HL-60 (cell line): ENCODE measurements around the gene ITCH.
"Not testable (repeated sequence)": the region's sequence is repeated elsewhere in the genome, so short reads cannot be mapped to it uniquely, and the experiment has no call there.

ENCODE experiments used
- DNase-seq, 2 experiments: peaks; one replicate each; pipeline ENCODE4 v3.0.0-alpha.2; 2010 to 2020; ENCODE audit warnings: low read depth in 1 of 2, low spot score in 1 of 2
- H3K27ac ChIP-seq: fragments of 250-450 bp; sonication (Bioruptor Pico); replicated peaks from 2 replicates; pipeline ENCODE4 v1.5.1; 2020; ENCODE audit warnings: mild to moderate bottlenecking, moderate library complexity
- H3K27me3 ChIP-seq: fragments of 250-450 bp; sonication (Bioruptor Pico); 2 replicates; pipeline ENCODE4 v1.5.1; 2021; ENCODE audit warnings: mild to moderate bottlenecking, moderate library complexity; ENCODE audit not compliant: insufficient read depth, poor library complexity, severe bottlenecking
- H3K4me3 ChIP-seq: replicated peaks from 2 replicates; pipeline ENCODE4 v1.5.1; 2011; ENCODE audit warnings: mild to moderate bottlenecking, control low read depth, low read length; ENCODE audit not compliant: insufficient read depth
- GABPA ChIP-seq: IDR thresholded peaks from 2 replicates; pipeline ENCODE4 v1.6.1; 2012; ENCODE audit warnings: low read depth
- POLR2AphosphoS5 ChIP-seq: IDR thresholded peaks from 2 replicates; pipeline ENCODE4 v1.6.1; 2012; ENCODE audit warnings: low read depth
- SPI1 ChIP-seq: IDR thresholded peaks from 2 replicates; pipeline ENCODE4 v1.6.1; 2012; ENCODE audit warnings: low read depth, mild to moderate bottlenecking, borderline replicate concordance
- TF ChIP-seq, protein P1 (sequence below): IDR thresholded peaks from one replicate; pipeline ENCODE4 v1.5.1; 2011; ENCODE audit warnings: low read length, control low read depth, inconsistent platforms; ENCODE audit not compliant: insufficient read depth
- TF ChIP-seq, protein P2 (sequence below): IDR thresholded peaks from 2 replicates; pipeline ENCODE4 v1.6.1; 2012; ENCODE audit warnings: low read depth; ENCODE audit not compliant: insufficient replicate concordance

ITCH gene

DNA sequence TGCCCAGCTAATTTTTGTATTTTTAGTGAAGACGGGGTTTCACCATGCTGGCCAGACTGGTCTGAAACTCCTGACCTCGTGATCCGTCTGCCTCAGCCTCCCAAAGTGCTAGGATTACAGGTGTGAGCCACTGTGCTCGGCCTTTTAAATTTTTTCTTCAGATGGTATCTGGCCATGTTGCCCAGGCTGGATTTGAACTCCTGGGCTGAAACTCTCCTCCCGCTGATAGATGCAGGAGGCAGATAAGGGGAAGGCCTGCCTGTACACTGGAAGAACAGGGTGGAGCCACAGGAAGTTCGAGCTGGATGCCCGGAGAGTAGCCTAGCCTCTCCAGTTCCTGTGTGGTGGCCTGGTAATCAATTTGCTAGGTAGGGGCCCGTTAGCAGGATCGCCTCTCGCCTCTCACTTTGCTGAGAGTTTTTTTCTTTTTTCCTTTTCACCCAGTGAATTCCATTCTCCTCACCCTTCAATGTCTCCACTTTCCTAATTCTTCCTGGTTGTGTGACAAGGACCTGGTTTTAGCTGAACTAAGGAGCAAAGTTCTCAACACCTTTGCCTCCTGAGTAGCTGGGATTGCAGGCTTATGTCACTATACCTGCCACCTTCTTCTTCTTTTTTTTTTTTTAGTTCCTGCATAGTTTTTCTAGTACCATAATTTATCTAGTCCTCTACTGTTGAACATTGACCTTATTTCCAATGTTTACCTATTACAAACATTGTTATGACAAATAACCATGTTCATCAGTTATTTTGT, 19.4 kb upstream of the ITCH start:
- Histone ChIP-seq H3K4me3 (no peak overlapping the region), H3K27me3 (no peaks in the 10 kb centered on the region), H3K27ac (no peak overlapping the region)
- DNase-seq, result no peak
- TF ChIP-seq, protein P1, sequence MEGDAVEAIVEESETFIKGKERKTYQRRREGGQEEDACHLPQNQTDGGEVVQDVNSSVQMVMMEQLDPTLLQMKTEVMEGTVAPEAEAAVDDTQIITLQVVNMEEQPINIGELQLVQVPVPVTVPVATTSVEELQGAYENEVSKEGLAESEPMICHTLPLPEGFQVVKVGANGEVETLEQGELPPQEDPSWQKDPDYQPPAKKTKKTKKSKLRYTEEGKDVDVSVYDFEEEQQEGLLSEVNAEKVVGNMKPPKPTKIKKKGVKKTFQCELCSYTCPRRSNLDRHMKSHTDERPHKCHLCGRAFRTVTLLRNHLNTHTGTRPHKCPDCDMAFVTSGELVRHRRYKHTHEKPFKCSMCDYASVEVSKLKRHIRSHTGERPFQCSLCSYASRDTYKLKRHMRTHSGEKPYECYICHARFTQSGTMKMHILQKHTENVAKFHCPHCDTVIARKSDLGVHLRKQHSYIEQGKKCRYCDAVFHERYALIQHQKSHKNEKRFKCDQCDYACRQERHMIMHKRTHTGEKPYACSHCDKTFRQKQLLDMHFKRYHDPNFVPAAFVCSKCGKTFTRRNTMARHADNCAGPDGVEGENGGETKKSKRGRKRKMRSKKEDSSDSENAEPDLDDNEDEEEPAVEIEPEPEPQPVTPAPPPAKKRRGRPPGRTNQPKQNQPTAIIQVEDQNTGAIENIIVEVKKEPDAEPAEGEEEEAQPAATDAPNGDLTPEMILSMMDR, result no peak
- TF ChIP-seq, protein P2, sequence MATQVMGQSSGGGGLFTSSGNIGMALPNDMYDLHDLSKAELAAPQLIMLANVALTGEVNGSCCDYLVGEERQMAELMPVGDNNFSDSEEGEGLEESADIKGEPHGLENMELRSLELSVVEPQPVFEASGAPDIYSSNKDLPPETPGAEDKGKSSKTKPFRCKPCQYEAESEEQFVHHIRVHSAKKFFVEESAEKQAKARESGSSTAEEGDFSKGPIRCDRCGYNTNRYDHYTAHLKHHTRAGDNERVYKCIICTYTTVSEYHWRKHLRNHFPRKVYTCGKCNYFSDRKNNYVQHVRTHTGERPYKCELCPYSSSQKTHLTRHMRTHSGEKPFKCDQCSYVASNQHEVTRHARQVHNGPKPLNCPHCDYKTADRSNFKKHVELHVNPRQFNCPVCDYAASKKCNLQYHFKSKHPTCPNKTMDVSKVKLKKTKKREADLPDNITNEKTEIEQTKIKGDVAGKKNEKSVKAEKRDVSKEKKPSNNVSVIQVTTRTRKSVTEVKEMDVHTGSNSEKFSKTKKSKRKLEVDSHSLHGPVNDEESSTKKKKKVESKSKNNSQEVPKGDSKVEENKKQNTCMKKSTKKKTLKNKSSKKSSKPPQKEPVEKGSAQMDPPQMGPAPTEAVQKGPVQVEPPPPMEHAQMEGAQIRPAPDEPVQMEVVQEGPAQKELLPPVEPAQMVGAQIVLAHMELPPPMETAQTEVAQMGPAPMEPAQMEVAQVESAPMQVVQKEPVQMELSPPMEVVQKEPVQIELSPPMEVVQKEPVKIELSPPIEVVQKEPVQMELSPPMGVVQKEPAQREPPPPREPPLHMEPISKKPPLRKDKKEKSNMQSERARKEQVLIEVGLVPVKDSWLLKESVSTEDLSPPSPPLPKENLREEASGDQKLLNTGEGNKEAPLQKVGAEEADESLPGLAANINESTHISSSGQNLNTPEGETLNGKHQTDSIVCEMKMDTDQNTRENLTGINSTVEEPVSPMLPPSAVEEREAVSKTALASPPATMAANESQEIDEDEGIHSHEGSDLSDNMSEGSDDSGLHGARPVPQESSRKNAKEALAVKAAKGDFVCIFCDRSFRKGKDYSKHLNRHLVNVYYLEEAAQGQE, result no peak
- no peak for TF ChIP-seq GABPA
- no peak for TF ChIP-seq POLR2AphosphoS5
- no peak for TF ChIP-seq SPI1

DNA sequence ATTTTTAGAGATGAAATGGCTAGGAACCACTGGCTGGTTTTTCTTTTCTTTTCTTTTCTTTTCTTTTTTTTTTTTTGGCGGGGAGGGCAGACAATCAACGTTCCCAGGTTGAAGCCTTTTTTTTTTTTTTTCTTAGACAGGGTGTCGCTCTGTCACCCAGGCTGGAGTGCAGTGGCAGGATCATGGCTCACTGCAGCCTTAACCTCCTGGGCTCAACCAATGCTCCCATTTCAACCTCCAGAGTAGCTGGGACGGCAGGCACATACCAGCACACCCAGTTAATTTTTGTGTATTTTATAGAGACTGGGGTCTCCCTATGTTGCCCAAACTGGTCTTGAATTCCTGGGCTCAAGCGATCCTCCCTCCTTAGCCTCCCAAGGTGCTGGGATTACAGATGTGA, 18.8 kb upstream of the ITCH start:
- no peak overlapping the region for H3K4me3 ChIP-seq

DNA sequence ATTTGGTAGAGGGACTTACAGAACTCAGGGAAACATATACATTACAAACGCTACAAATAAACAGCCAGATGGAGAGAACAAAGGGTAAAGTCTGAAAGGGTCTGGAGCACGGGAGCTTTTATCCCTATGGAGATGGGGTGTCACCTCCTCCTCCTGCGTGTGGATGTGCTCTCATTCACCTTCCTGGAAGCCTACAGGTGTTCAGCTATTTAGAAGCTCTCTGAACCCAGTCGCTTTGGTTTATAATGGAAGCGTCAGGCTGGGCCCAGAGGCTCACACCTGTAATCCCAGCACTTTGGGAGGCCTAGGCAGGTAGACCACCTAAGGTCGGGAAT, 17.7 kb upstream of the ITCH start:
- no peak overlapping the region for H3K27ac ChIP-seq
- no peak for TF ChIP-seq POLR2AphosphoS5
- no peak for TF ChIP-seq GABPA
- TF ChIP-seq, protein P1, result no peak
- TF ChIP-seq, protein P2, result no peak
- TF ChIP-seq SPI1, result no peak
- H3K4me3 ChIP-seq, result no peak overlapping the region
- no peaks in the 10 kb centered on the region for H3K27me3 ChIP-seq
- DNase-seq, result no peak

More for the DNA sequence above, 18.8 kb upstream of the ITCH start:
- no peak for DNase-seq
- TF ChIP-seq POLR2AphosphoS5, result no peak
- TF ChIP-seq, protein P1, result no peak
- TF ChIP-seq, protein P2, result no peak
- no peak for TF ChIP-seq GABPA
- no peak for TF ChIP-seq SPI1
- no peak overlapping the region for H3K27ac ChIP-seq
- H3K27me3 ChIP-seq, result no peaks in the 10 kb centered on the region

DNA sequence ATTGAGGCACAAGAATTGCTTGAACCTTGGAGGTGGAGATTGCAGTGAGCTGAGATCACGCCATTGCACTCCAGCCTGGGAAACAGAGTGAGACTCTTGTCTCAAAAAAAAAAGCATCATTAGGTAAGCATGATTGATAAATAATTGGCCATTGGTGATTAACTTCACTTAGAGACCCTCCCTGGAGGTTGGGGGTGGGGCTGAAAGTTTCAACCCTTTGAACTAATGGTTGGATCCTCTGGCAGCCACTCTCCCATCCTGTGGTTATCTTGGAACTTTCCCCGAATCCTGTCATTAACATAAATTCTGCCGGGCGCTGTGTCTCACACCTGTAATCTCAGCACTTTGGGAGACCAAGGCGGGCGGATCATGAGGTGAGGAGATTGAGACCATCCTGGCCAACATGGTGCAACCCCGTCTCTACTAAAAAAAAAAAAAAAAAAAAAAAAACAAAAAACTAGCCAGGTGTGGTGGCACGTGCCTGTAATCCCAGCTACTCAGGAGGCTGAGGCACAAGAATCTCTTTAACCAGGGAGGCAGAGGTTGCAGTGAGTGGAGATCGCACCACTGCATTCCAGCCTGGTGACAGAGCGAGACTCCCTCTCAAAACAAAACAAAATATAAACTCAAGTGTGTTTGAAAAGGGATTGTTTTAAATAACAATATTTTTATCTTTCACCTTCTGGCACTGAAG, 17.1 kb upstream of the ITCH start:
- not testable (repeated sequence) for H3K4me3 ChIP-seq, DNase-seq, H3K27me3 ChIP-seq, H3K27ac ChIP-seq

DNA sequence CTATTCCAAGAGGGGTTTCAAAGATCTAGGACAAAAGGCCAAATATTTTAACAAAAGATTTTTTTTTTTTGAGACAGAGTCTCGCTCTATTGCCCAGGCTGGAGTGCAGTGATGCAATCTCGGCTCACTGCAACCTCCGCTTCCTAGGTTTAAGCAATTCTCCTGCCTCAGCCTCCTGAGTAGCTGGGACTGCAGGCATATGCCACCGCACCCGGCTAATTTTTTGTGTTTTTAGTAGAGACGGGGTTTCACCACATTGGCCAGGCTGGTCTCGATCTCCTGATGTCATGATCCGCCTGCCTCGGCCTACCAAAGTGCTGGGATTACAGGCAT, 16.6 kb upstream of the ITCH start:
- not testable (repeated sequence) for H3K4me3 ChIP-seq, H3K27me3 ChIP-seq, DNase-seq, H3K27ac ChIP-seq
